Caco-2 (cell line): Measurements from ENCODE around the gene DNAJB2. TPM values are rescaled to one million over a fixed set of nuclear protein-coding genes. Genes with fewer than 3 reads are reported as not detected.

Source experiments
- BruUV-seq: library from RNA; stranded (reverse); fragments of 400-500 nt; replicated peaks from 2 replicates; lab custom pipeline; 2021; lab: Mats Ljungman, UMichigan
- CTCF ChIA-PET: fragments of 300-600 bp; sonication (Branson Sonifier 250); formaldehyde crosslinking; loops from one replicate; lab custom pipeline; 2022; ENCODE audit warnings: antibody characterized with exemption; lab: Charles Lee
- POLR2A ChIA-PET: fragments of 300-600 bp; sonication (Branson Sonifier 250); formaldehyde crosslinking; loops from one replicate; lab custom pipeline; 2022; ENCODE audit warnings: antibody characterized with exemption; lab: Charles Lee
- DNase-seq, 2 experiments: peaks; one replicate each; pipeline versions ENCODE4 v3.0.0 to v3.0.0-alpha.2; 2020 to 2022
- H3K27me3 ChIP-seq: replicated peaks from 2 replicates; pipeline ENCODE4 v1.6.0; 2011; ENCODE audit warnings: low read length; ENCODE audit not compliant: control insufficient read depth, insufficient read depth
- H3K36me3 ChIP-seq: 2 replicates; pipeline ENCODE4 v1.5.1; 2011; ENCODE audit warnings: low read length; ENCODE audit not compliant: control insufficient read depth, insufficient read depth
- H3K4me1 ChIP-seq: fragments of 250-450 bp; sonication (Bioruptor Pico); 2 replicates; pipeline ENCODE4 v1.5.1; 2020; ENCODE audit warnings: mild to moderate bottlenecking
- H3K4me3 ChIP-seq: 2 replicates; pipeline ENCODE4 v1.5.1; 2011; ENCODE audit warnings: low read depth, mild to moderate bottlenecking, control low read depth, low read length
- H3K9me3 ChIP-seq: fragments of 250-450 bp; sonication (Bioruptor Pico); 2 replicates; pipeline ENCODE4 v1.5.1; 2020; ENCODE audit warnings: mild to moderate bottlenecking, moderate library complexity
- H3K27ac Mint-ChIP-seq: one replicate; pipeline ENCODE4 v1.8.0; 2022; ENCODE audit warnings: mixed read lengths; ENCODE audit not compliant: unreplicated experiment
- H3K27me3 Mint-ChIP-seq: one replicate; pipeline ENCODE4 v1.8.0; 2022; ENCODE audit warnings: mixed read lengths; ENCODE audit not compliant: insufficient read depth, unreplicated experiment
- H3K36me3 Mint-ChIP-seq: one replicate; pipeline ENCODE4 v1.8.0; 2022; ENCODE audit warnings: mild to moderate bottlenecking, mixed read lengths; ENCODE audit not compliant: insufficient read depth, unreplicated experiment
- H3K4me1 Mint-ChIP-seq: one replicate; pipeline ENCODE4 v1.8.0; 2022; ENCODE audit warnings: low read depth, mixed read lengths; ENCODE audit not compliant: unreplicated experiment
- H3K4me3 Mint-ChIP-seq: one replicate; pipeline ENCODE4 v1.8.0; 2022; ENCODE audit warnings: mild to moderate bottlenecking, moderate library complexity, mixed read lengths; ENCODE audit not compliant: unreplicated experiment
- H3K9me3 Mint-ChIP-seq: one replicate; pipeline ENCODE4 v1.8.0; 2022; ENCODE audit warnings: mixed read lengths; ENCODE audit not compliant: unreplicated experiment
- intact Hi-C: fragments of 100-400 bp; cut with micrococcal nuclease; formaldehyde crosslinking; loops from one replicate; pipeline ENCODE4 v1.10.0; 2022; ENCODE audit not compliant: unreplicated experiment
- total RNA-seq: library from RNA; stranded (reverse); gene quantifications from 2 replicates; pipeline ENCODE4 v1.2.3, GENCODE V29; 2022
- TF ChIP-seq, protein P1 (sequence below), 2 experiments: fragments of 200-600 bp in 1 of 2; IDR thresholded peaks; 1 replicate in 1 of 2; 2 replicates in 1 of 2; pipeline versions ENCODE4 v1.5.1 to v1.8.0; 2011 to 2022; ENCODE audit warnings: antibody characterized with exemption in 1 of 2, control low read depth in 1 of 2, inconsistent platforms in 1 of 2, low read depth in 1 of 2, low read length in 1 of 2, mild to moderate bottlenecking in 1 of 2, moderate library complexity in 1 of 2; ENCODE audit not compliant: insufficient read depth in 1 of 2, severe bottlenecking in 1 of 2, unreplicated experiment in 1 of 2

DNAJB2 gene
- total RNA-seq, 1 experiment from 2014 or later = 61.2 TPM

DNA sequence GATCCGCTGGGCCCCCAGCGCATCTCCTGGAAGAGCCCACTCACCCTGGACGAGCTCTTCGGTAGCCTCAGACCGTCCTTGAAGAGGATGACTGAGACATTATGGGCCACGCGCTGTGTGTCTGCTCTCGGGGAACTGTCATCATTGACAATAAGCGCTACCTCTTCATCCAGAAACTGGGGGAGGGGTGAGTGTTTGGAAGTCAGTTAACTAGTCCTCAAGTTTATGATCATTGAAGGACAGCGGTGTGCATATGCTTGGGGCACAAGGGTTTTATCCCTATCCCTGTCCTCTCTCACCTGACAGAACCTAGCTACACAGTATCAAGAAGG is 33.3 kb upstream of the DNAJB2 start:
- Histone ChIP-seq H3K4me3 (peak overlapping the region; percentile 73), H3K36me3 (no peaks in the 10 kb centered on the region; the same call in 1 of the 2 replicates), H3K9me3 (no peaks in the 10 kb centered on the region), H3K27me3 (no peaks in the 10 kb centered on the region), H3K4me1 (peaks cover 33% of the 10 kb centered on the region)
- H3K27me3 Mint-ChIP-seq = no peaks in the 10 kb centered on the region
- H3K4me1 Mint-ChIP-seq = peaks cover 28% of the 10 kb centered on the region
- TF ChIP-seq, protein P1, sequence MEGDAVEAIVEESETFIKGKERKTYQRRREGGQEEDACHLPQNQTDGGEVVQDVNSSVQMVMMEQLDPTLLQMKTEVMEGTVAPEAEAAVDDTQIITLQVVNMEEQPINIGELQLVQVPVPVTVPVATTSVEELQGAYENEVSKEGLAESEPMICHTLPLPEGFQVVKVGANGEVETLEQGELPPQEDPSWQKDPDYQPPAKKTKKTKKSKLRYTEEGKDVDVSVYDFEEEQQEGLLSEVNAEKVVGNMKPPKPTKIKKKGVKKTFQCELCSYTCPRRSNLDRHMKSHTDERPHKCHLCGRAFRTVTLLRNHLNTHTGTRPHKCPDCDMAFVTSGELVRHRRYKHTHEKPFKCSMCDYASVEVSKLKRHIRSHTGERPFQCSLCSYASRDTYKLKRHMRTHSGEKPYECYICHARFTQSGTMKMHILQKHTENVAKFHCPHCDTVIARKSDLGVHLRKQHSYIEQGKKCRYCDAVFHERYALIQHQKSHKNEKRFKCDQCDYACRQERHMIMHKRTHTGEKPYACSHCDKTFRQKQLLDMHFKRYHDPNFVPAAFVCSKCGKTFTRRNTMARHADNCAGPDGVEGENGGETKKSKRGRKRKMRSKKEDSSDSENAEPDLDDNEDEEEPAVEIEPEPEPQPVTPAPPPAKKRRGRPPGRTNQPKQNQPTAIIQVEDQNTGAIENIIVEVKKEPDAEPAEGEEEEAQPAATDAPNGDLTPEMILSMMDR (IDR thresholded peaks at IDR 0.05; ENCODE audit: insufficient read depth in 1 of 2, low read depth in 1 of 2, low read length in 1 of 2, severe bottlenecking in 1 of 2, unreplicated experiment in 1 of 2) = no peak
- peak overlapping the region; percentile 82 for H3K4me3 Mint-ChIP-seq
- no peaks in the 10 kb centered on the region for H3K9me3 Mint-ChIP-seq
- POLR2A ChIA-PET = interaction anchor here (0.8 to 2.2 kb wide), 2 partner anchors 32 to 39 kb away, joined by 6 to 14 read pairs; partner anchors contain the start of gene ZFAND2B
- intact Hi-C loops = loop anchor here (1.0 kb wide), 1 partner anchor 86 kb away; the partner anchor contains the start of gene NHEJ1
- CTCF ChIA-PET = interaction anchor here (1.3 to 2.3 kb wide), 2 partner anchors 39 to 48 kb away, joined by 4 to 10 read pairs; partner anchors contain the start of gene ZFAND2B
- H3K27ac Mint-ChIP-seq = peak overlapping the region; percentile 90
- no TSS peak for BruUV-seq
- no peak for DNase-seq
- peaks cover 18% of the 10 kb centered on the region for H3K36me3 Mint-ChIP-seq

DNA sequence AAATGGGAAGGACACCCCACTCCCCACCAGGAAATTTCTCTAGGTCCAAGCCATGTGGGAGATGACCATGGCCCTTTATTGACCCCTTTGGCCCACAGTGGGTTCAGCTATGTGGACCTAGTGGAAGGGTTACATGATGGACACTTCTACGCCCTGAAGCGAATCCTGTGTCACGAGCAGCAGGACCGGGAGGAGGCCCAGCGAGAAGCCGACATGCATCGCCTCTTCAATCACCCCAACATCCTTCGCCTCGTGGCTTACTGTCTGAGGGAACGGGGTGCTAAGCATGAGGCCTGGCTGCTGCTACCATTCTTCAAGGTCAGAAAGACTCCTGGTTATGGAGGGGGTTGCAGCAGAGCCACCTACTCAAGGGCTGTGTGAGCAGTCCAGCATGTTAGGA is 32.6 kb upstream of the DNAJB2 start:
- DNase-seq = no peak
- Mint-ChIP-seq H3K4me3 (peak overlapping the region; percentile 82), H3K4me1 (peaks cover 30% of the 10 kb centered on the region), H3K9me3 (no peaks in the 10 kb centered on the region), H3K27ac (no peak overlapping the region), H3K36me3 (peaks cover 18% of the 10 kb centered on the region), H3K27me3 (no peaks in the 10 kb centered on the region)
- no TSS peak for BruUV-seq
- intact Hi-C loops = no loop called here
- TF ChIP-seq, protein P1 (IDR thresholded peaks at IDR 0.05; ENCODE audit: insufficient read depth in 1 of 2, low read depth in 1 of 2, low read length in 1 of 2, severe bottlenecking in 1 of 2, unreplicated experiment in 1 of 2) = no peak
- peaks cover 33% of the 10 kb centered on the region for H3K4me1 ChIP-seq
- ChIA-PET POLR2A (interaction anchor here (2.2 kb wide), 1 partner anchor 40 kb away, joined by 14 read pairs; the partner anchor contains the start of gene ZFAND2B), CTCF (no interaction called here)
- H3K36me3 ChIP-seq = no peaks in the 10 kb centered on the region; the same call in 1 of the 2 replicates
- H3K27me3 ChIP-seq = no peaks in the 10 kb centered on the region
- H3K9me3 ChIP-seq = no peaks in the 10 kb centered on the region
- H3K4me3 ChIP-seq = no peak overlapping the region

DNA sequence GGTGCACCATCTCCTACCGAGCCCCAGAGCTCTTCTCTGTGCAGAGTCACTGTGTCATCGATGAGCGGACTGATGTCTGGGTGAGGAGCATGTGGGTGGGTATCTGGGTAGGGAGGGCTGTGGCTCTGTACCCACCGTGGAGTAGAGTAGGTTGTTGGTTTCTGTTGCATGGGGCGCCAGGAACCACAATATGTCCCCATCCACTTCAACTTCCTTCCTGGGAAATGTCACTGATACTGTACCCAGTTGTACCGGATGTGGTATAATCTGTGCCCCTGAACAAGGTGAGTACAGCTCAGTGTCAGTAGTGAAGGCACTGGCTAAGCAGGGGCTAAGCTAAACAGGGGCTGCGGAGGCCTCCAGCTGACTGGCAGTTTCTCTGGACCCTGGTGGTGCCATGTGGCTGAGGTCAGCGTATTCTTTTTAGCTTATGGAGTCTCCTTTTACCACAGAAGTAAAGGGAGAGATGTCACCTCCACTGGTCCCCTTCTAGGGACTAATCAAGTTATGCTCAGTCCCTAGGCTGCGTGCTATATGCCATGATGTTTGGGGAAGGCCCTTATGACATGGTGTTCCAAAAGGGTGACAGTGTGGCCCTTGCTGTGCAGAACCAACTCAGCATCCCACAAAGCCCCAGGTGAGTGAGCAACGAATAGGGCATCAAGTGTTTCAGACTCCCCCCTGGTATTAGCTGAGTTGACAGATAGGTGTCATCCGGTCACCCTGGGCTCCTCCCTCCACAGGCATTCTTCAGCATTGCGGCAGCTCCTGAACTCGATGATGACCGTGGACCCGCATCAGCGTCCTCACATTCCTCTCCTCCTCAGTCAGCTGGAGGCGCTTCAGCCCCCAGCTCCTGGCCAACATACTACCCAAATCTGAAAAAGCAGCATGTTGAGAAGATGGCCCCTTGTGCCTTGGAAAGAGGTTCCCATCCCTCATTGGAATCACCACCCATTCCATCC is 31.2 kb upstream of the DNAJB2 start:
- BruUV-seq = no TSS peak
- peak in 1 of 2 experiments; percentile 31 for DNase-seq
- intact Hi-C loops = loop anchor here (2.0 kb wide), 1 partner anchor 47 kb away; no protein-coding TSS in a partner anchor
- ChIA-PET POLR2A (interaction anchor here (0.6 to 1.5 kb wide), 4 partner anchors 23 to 140 kb away, joined by 3 to 7 read pairs (median 4); partner anchors contain the start of genes CNPPD1, DNAJB2 and DNPEP), CTCF (interaction anchor here (1.6 to 2.6 kb wide), 3 partner anchors 30 to 47 kb away, joined by 6 to 25 read pairs (median 25); partner anchors contain the start of gene DNAJB2)
- Histone ChIP-seq H3K36me3 (no peaks in the 10 kb centered on the region; the same call in 1 of the 2 replicates), H3K9me3 (no peaks in the 10 kb centered on the region), H3K4me3 (no peak overlapping the region), H3K27me3 (no peaks in the 10 kb centered on the region), H3K4me1 (peaks cover 36% of the 10 kb centered on the region)
- H3K9me3 Mint-ChIP-seq = no peaks in the 10 kb centered on the region
- H3K36me3 Mint-ChIP-seq = peaks cover 18% of the 10 kb centered on the region
- no peaks in the 10 kb centered on the region for H3K27me3 Mint-ChIP-seq
- peaks cover 30% of the 10 kb centered on the region for H3K4me1 Mint-ChIP-seq
- H3K27ac Mint-ChIP-seq = peak overlapping the region; percentile 55
- H3K4me3 Mint-ChIP-seq = peak overlapping the region; percentile 20
- TF ChIP-seq, protein P1 (IDR thresholded peaks at IDR 0.05; ENCODE audit: insufficient read depth in 1 of 2, low read depth in 1 of 2, low read length in 1 of 2, severe bottlenecking in 1 of 2, unreplicated experiment in 1 of 2) = no peak
